SK-N-SH (cell line): ENCODE measurements around the gene ZBED1. TPM values are rescaled to one million over a fixed set of nuclear protein-coding genes. Genes with fewer than 3 reads are reported as not detected.

Source experiments
- CTCF ChIA-PET: fragments of 300-600, 350-600 bp; formaldehyde crosslinking; extraction: SDS; loops from one replicate; lab custom pipeline; 2021; lab: Yijun Ruan, JAX
- POLR2A ChIA-PET: fragments of 350-600 bp; sonication (Branson Sonifier 250); formaldehyde crosslinking; extraction: SDS; loops from one replicate; lab custom pipeline; 2020; ENCODE audit warnings: antibody characterized with exemption, inconsistent platforms; lab: Yijun Ruan, JAX
- DNase-seq: peaks from one replicate; pipeline ENCODE4 v3.0.0; 2012
- H2AFZ ChIP-seq: fragments of 200-600 bp; sonication (generic); 2 replicates; pipeline ENCODE4 v1.8.1; 2016; ENCODE audit warnings: antibody characterized with exemption, mild to moderate bottlenecking, low read depth
- H3F3A ChIP-seq: fragments of 200-600 bp; sonication (generic); replicated peaks from 2 replicates; pipeline ENCODE3; 2016; ENCODE audit warnings: antibody characterized with exemption, mild to moderate bottlenecking; ENCODE audit not compliant: insufficient read depth
- H3K27ac ChIP-seq, 2 experiments: fragments of 200-500 bp in 1 of 2; fragments of 200-600 bp in 1 of 2; sonication (Bioruptor generic) in 1 of 2; sonication (generic), shearing (Covaris generic) in 1 of 2; 2 replicates each; pipeline versions ENCODE4 v1.5.1 to v1.6.1; 2014 to 2016; ENCODE audit warnings: low read depth in 2 of 2, inconsistent platforms in 1 of 2, low read length in 1 of 2, mild to moderate bottlenecking in 1 of 2, mixed read lengths in 1 of 2
- H3K27me3 ChIP-seq: fragments of 200-600 bp; sonication (generic), shearing (Covaris generic); 2 replicates; pipeline ENCODE4 v1.6.1; 2016; ENCODE audit warnings: mixed run types; ENCODE audit not compliant: insufficient read depth
- H3K36me3 ChIP-seq, 2 experiments: fragments of 200-500 bp in 1 of 2; fragments of 200-600 bp in 1 of 2; sonication (Bioruptor generic) in 1 of 2; sonication (generic) in 1 of 2; replicated peaks in 1 of 2; 2 replicates each; pipeline versions ENCODE3 to v1.5.1; 2014 to 2016; ENCODE audit warnings: low read length in 1 of 2, mild to moderate bottlenecking in 1 of 2; ENCODE audit not compliant: insufficient read depth in 2 of 2, control insufficient read depth in 1 of 2
- H3K4me1 ChIP-seq, 2 experiments: fragments of 200-500 bp in 1 of 2; fragments of 200-600 bp in 1 of 2; sonication (Bioruptor generic) in 1 of 2; sonication (generic), shearing (Covaris generic) in 1 of 2; 2 replicates each; pipeline versions ENCODE4 v1.5.1 to v1.6.1; 2014 to 2016; ENCODE audit warnings: low read depth in 1 of 2, low read length in 1 of 2, mixed run types in 1 of 2; ENCODE audit not compliant: insufficient read depth in 2 of 2, control insufficient read depth in 1 of 2
- H3K4me2 ChIP-seq: fragments of 200-600 bp; sonication (generic), shearing (Covaris generic); 2 replicates; pipeline ENCODE4 v1.6.1; 2017; ENCODE audit warnings: mixed run types
- H3K4me3 ChIP-seq, 2 experiments: fragments of 200-500 bp in 1 of 2; fragments of 200-600 bp in 1 of 2; sonication (Bioruptor generic) in 1 of 2; sonication (generic), shearing (Covaris generic) in 1 of 2; 2 replicates each; pipeline versions ENCODE4 v1.5.1 to v1.8.1; 2014 to 2016; ENCODE audit warnings: low read depth in 2 of 2, inconsistent platforms in 1 of 2, low read length in 1 of 2, mild to moderate bottlenecking in 1 of 2, mixed read lengths in 1 of 2, moderate library complexity in 1 of 2
- H3K79me2 ChIP-seq: fragments of 200-600 bp; sonication (generic); 2 replicates; pipeline ENCODE4 v1.8.1; 2017; ENCODE audit warnings: mild to moderate bottlenecking; ENCODE audit not compliant: insufficient read depth
- H3K9ac ChIP-seq: fragments of 200-600 bp; sonication (generic); 2 replicates; pipeline ENCODE4 v1.6.1; 2017; ENCODE audit warnings: mixed run types
- H3K9me2 ChIP-seq: fragments of 200-600 bp; sonication (generic); 2 replicates; pipeline ENCODE4 v1.6.1; 2017; ENCODE audit warnings: mixed run types
- H3K9me3 ChIP-seq: fragments of 200-600 bp; sonication (generic); 2 replicates; pipeline ENCODE4 v1.6.1; 2017; ENCODE audit warnings: mixed run types, mild to moderate bottlenecking, moderate library complexity
- H4K20me1 ChIP-seq: fragments of 200-600 bp; sonication (generic); 2 replicates; pipeline ENCODE4 v1.6.1; 2017; ENCODE audit warnings: mild to moderate bottlenecking, mixed run types; ENCODE audit not compliant: insufficient read depth
- CHD2 ChIP-seq: fragments of 150-350 bp; IDR thresholded peaks from 2 replicates; pipeline ENCODE4 v1.6.1; 2018; ENCODE audit warnings: low read length; ENCODE audit not compliant: partially characterized antibody
- CTCF ChIP-seq: fragments of 200-600 bp; sonication (generic); IDR thresholded peaks from 2 replicates; pipeline ENCODE4 v1.6.1; 2017; ENCODE audit warnings: antibody characterized with exemption, mild to moderate bottlenecking, moderate library complexity
- ELF1 ChIP-seq: IDR thresholded peaks from 2 replicates; pipeline ENCODE4 v1.4.0; 2012
- FOSL2 ChIP-seq: IDR thresholded peaks from 2 replicates; pipeline ENCODE4 v1.4.0; 2012; ENCODE audit warnings: low read depth, mild to moderate bottlenecking, moderate library complexity, borderline replicate concordance
- GABPA ChIP-seq: IDR thresholded peaks from 2 replicates; pipeline ENCODE4 v1.4.0; 2012; ENCODE audit warnings: low read depth, mild to moderate bottlenecking
- IRF3 ChIP-seq: fragments of 150-350 bp; IDR thresholded peaks from 2 replicates; pipeline ENCODE4 v1.6.1; 2016; ENCODE audit warnings: mild to moderate bottlenecking, low read depth, low read length
- MAX ChIP-seq: IDR thresholded peaks from 2 replicates; pipeline ENCODE4 v1.4.0; 2012; ENCODE audit warnings: low read depth
- POLR2AphosphoS5 ChIP-seq: IDR thresholded peaks from 2 replicates; pipeline ENCODE4 v1.6.1; 2012; ENCODE audit warnings: low read depth, low read length
- RAD21 ChIP-seq: IDR thresholded peaks from 2 replicates; pipeline ENCODE4 v1.6.1; 2012; ENCODE audit warnings: mild to moderate bottlenecking, low read length
- REST ChIP-seq: IDR thresholded peaks from 2 replicates; pipeline ENCODE4 v1.6.1; 2012; ENCODE audit warnings: mild to moderate bottlenecking, low read depth, low read length, moderate library complexity
- RFX5 ChIP-seq: IDR thresholded peaks from 2 replicates; pipeline ENCODE4 v1.6.1; 2012; ENCODE audit warnings: mild to moderate bottlenecking, improper control_type of control experiment, low read length
- SIN3A ChIP-seq: IDR thresholded peaks from 2 replicates; pipeline ENCODE4 v1.6.1; 2012; ENCODE audit warnings: low read depth, mild to moderate bottlenecking, low read length, moderate library complexity, borderline replicate concordance
- SMC3 ChIP-seq: IDR thresholded peaks from 2 replicates; pipeline ENCODE4 v1.6.1; 2012; ENCODE audit warnings: low read depth, low read length, improper control_type of control experiment
- TEAD4 ChIP-seq: IDR thresholded peaks from 2 replicates; pipeline ENCODE4 v1.4.0; 2012; ENCODE audit warnings: mild to moderate bottlenecking, borderline replicate concordance; ENCODE audit not compliant: insufficient read depth
- YY1 ChIP-seq: IDR thresholded peaks from 2 replicates; pipeline ENCODE4 v1.4.0; 2012; ENCODE audit warnings: low read depth, mild to moderate bottlenecking
- ZBTB33 ChIP-seq: IDR thresholded peaks from 2 replicates; pipeline ENCODE4 v1.4.0; 2012; ENCODE audit warnings: low read depth, borderline replicate concordance
- WGBS: methylation state at CpG from one replicate; pipeline ENCODE4 v1.1.6; 2017; ENCODE audit warnings: low lambda C conversion rate; 5-methylcytosine and 5-hydroxymethylcytosine counted together
- polyA plus RNA-seq, 3 experiments: library from polyadenylated mRNA; depleted of rRNA; stranded (reverse); fragments of >200 nt; gene quantifications; 2 replicates each; pipeline ENCODE4 v1.2.3, GENCODE V29; 2012

The ZBED1 gene
- polyA plus RNA-seq, 1 of the 3 experiments (the other 2 are of a cell fraction), result 16.7 TPM

- TF ChIP-seq REST (no peak), POLR2AphosphoS5 (no peak), TEAD4 (no peak), CTCF (no peak), MAX (no peak), YY1 (no peak), RAD21 (no peak), CHD2 (no peak)
Observed at GRCh38 chrX:2521927-2522386, 21.2 kb upstream of the ZBED1 start (continued).

GRCh38 chrX:2521092-2521926 is 20.5 kb upstream of the ZBED1 start:
- CTCF ChIA-PET, result no interaction called here
- Histone ChIP-seq H3F3A (no peaks in the 10 kb centered on the region), H3K9ac (no peak overlapping the region), H2AFZ (no peak overlapping the region), H3K27me3 (peaks cover 15% of the 10 kb centered on the region), H3K4me3 (no peak overlapping the region), H4K20me1 (no peaks in the 10 kb centered on the region), H3K9me2 (no peaks in the 10 kb centered on the region), H3K4me1 (no peaks in the 10 kb centered on the region), H3K4me2 (no peak overlapping the region), H3K79me2 (no peaks in the 10 kb centered on the region), H3K36me3 (no peaks in the 10 kb centered on the region), H3K9me3 (no peaks in the 10 kb centered on the region), H3K27ac (no peak overlapping the region)
- WGBS, result 19% methylated on average over 15 of the region's 15 CpGs
- no peak for DNase-seq
- POLR2A ChIA-PET, result no interaction called here
- TF ChIP-seq FOSL2, result no peak
- no peak for TF ChIP-seq IRF3
- no peak for TF ChIP-seq SIN3A
- no peak for TF ChIP-seq ZBTB33
- no peak for TF ChIP-seq ELF1
- TF ChIP-seq REST, result no peak
- no peak for TF ChIP-seq SMC3
- no peak for TF ChIP-seq RFX5
- no peak for TF ChIP-seq GABPA
- TF ChIP-seq YY1, result no peak
